HuH-7.5 (cell line): ENCODE results near the gene THRB.

Source experiments
- DNase-seq: peaks from one replicate; pipeline ENCODE4 v3.0.0; 2011; ENCODE audit warnings: low spot score

The THRB gene

GRCh38 chr3:24494618-24495325, at the start of gene THRB:
THRB (minus strand) TSS chr3:24494850.
- DNase-seq, result peak; percentile 85

- DNase-seq, result no peak
Observed at GRCh38 chr3:24541935-24542334, 47.3 kb upstream of the THRB start.

GRCh38 chr3:24540821-24541220, 46.2 kb upstream of the THRB start:
- DNase-seq, result no peak

- no peak for DNase-seq
Observed at GRCh38 chr3:24539699-24540098, 45.0 kb upstream of the THRB start.

- DNase-seq, result no peak
Observed at GRCh38 chr3:24538891-24539290, 44.2 kb upstream of the THRB start.

GRCh38 chr3:24533561-24534193, 39.0 kb upstream of the THRB start:
- DNase-seq, result no peak

- no peak for DNase-seq
Observed at GRCh38 chr3:24530471-24530870, 35.8 kb upstream of the THRB start.

- no peak for DNase-seq
Observed at GRCh38 chr3:24529210-24529609, 34.6 kb upstream of the THRB start.

- DNase-seq, result no peak
Observed at GRCh38 chr3:24526640-24527212, 32.1 kb upstream of the THRB start.

- DNase-seq, result no peak
Observed at GRCh38 chr3:24525557-24525956, 30.9 kb upstream of the THRB start.

- no peak for DNase-seq
Observed at GRCh38 chr3:24525022-24525421, 30.4 kb upstream of the THRB start.

GRCh38 chr3:24523988-24524727, 29.5 kb upstream of the THRB start:
- no peak for DNase-seq

- DNase-seq, result no peak
Observed at GRCh38 chr3:24523215-24523614, 28.6 kb upstream of the THRB start.

- peak; percentile 71 for DNase-seq
Observed at GRCh38 chr3:24522146-24522579, 27.5 kb upstream of the THRB start.

GRCh38 chr3:24521420-24522145, 26.9 kb upstream of the THRB start:
- DNase-seq, result peak; percentile 64

GRCh38 chr3:24520976-24521419, 26.3 kb upstream of the THRB start:
- DNase-seq, result peak; percentile 57

GRCh38 chr3:24520101-24520495, 25.4 kb upstream of the THRB start:
- no peak for DNase-seq

GRCh38 chr3:24519368-24520100, 24.9 kb upstream of the THRB start:
- DNase-seq, result no peak

GRCh38 chr3:24518990-24519367, 24.3 kb upstream of the THRB start:
- no peak for DNase-seq

GRCh38 chr3:24514119-24514518, 19.5 kb upstream of the THRB start:
- no peak for DNase-seq

GRCh38 chr3:24513463-24513862, 18.8 kb upstream of the THRB start:
- DNase-seq, result no peak
